Measurements from ENCODE around the gene INTS6.

INTS6 gene

GRCh38 chr13:51477653-51478324 is 25.0 kb upstream of the INTS6 start:
- DNase-seq (ENCODE audit: low spot score) = no peak
- no peak for TF ChIP-seq CTCF (IDR thresholded peaks at IDR 0.05; ENCODE audit: extremely low read depth, insufficient read depth, missing control alignments)
- in situ Hi-C loops (cut with MboI; ENCODE audit: low pct_unique_long_range_greater_than_20kb, low sequenced_read_pairs, unreplicated experiment) = no loop called here

DNA sequence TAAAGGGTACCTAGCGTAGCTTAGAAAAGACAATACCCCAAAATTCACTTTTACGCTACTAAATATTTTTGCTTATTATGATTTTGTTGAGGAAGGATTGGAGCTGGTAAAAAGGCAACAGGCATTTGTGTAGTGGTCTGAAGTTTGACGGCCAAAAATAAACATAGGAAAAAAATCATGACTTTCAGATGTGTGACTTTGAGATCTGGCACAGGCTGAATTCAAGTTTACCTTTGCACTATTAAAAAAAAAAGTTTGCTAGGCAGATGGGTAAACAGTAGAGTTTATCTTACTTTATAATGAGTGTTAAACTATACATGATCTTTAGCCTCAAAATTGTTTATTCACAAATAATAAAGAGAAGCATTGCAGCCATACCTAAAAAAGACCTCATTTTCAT is 24.3 kb upstream of the INTS6 start:
- DNase-seq (ENCODE audit: low spot score) = no peak
- no peak for TF ChIP-seq CTCF (IDR thresholded peaks at IDR 0.05; ENCODE audit: extremely low read depth, insufficient read depth, missing control alignments)
- in situ Hi-C loops (cut with MboI; ENCODE audit: low pct_unique_long_range_greater_than_20kb, low sequenced_read_pairs, unreplicated experiment) = no loop called here

DNA sequence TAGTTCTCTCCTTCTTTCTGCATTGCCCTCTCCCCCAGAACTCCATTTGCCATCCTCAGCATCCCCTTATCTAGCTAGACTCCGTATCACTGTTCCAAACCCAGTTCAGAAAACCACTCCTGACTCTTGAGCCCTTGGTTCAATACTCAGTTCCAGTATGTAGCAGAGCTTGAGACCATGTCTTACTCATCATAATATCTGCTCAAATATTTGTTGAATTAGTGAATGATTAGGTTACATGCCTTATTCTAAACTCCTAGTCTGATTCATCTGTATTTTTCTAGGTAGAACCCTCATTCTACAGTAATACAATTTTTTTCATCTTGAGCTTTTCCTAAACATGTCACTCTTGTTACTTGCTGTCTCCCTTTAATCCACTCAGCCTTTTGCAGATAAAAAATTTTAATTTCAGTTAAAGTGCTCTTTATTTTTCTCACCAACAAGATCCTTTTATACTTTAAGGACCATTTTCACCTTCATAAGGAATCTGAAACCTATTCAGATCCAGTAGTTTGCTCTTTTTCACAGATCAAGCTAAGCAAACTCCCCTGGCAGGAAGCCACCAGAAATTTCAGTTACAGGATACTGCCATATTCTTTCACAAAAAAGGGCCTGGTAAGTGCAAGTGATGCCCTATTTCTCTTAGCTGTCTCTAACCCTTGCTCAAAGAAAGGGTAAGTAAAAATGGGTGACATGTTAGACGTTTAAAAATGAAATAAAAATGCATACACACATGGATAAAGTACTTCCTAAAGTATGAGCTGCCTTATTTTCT is 23.1 kb upstream of the INTS6 start:
- no peak for DNase-seq (ENCODE audit: low spot score)
- in situ Hi-C loops (cut with MboI; ENCODE audit: low pct_unique_long_range_greater_than_20kb, low sequenced_read_pairs, unreplicated experiment) = no loop called here
- TF ChIP-seq CTCF (IDR thresholded peaks at IDR 0.05; ENCODE audit: extremely low read depth, insufficient read depth, missing control alignments) = no peak

DNA sequence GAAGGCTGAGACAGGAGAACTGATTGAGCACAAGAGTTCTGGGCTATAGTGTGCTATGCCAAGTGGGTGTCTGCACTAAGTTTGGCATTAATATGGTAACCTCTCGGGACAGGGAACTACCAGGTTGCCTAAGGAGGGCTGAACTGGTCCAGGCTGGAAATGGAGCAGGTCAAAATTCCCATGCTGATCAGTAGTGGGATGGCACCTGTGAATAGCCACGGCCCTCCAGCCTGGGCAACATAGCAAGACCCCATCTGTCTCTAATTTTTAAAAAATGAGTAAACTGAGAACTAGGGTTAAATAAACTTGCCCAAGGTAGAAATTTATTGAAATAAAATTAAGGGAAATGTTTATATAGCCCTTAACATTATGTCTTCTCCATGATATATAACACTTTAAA is 17.0 kb upstream of the INTS6 start:
- DNase-seq (ENCODE audit: low spot score) = no peak
- in situ Hi-C loops (cut with MboI; ENCODE audit: low pct_unique_long_range_greater_than_20kb, low sequenced_read_pairs, unreplicated experiment) = no loop called here
- TF ChIP-seq CTCF (IDR thresholded peaks at IDR 0.05; ENCODE audit: extremely low read depth, insufficient read depth, missing control alignments) = no peak

- in situ Hi-C loops (cut with MboI; ENCODE audit: low pct_unique_long_range_greater_than_20kb, low sequenced_read_pairs, unreplicated experiment) = no loop called here
- no peak for TF ChIP-seq CTCF (IDR thresholded peaks at IDR 0.05; ENCODE audit: extremely low read depth, insufficient read depth, missing control alignments)
- DNase-seq (ENCODE audit: low spot score) = no peak
Measured at GRCh38 chr13:51467730-51468129, 14.9 kb upstream of the INTS6 start.

DNA sequence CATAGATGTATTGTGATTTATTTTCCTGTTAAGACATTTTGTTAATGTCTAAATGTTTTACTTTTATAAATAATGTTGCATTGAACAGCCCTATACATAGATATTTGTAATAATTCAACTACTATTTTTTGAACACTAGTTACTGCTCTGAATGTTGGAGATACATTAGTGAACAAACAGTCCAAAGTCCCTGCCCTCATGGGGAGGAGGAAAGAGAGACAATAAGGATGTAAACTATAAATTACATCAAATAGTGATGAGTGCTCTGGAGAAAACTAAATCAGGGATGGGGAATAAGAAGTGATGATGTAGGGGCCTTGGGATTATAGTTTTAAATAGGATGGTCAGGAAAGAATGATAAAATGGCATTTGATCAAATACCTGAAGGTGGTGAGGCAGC is 12.3 kb upstream of the INTS6 start:
- no peak for TF ChIP-seq CTCF (IDR thresholded peaks at IDR 0.05; ENCODE audit: extremely low read depth, insufficient read depth, missing control alignments)
- in situ Hi-C loops (cut with MboI; ENCODE audit: low pct_unique_long_range_greater_than_20kb, low sequenced_read_pairs, unreplicated experiment) = no loop called here
- DNase-seq (ENCODE audit: low spot score) = no peak
